OCI-LY7 (cell line): Measurements from ENCODE around the gene PSD2.

Source experiments
- CTCF ChIP-seq: fragments of 200-600 bp; sonication (generic); conservative IDR thresholded peaks from 2 replicates; pipeline ENCODE4 v1.5.1; 2014; ENCODE audit warnings: mild to moderate bottlenecking, antibody characterized with exemption, low read length, moderate library complexity, mixed read lengths
- EZH2phosphoT487 ChIP-seq: fragments of 200-600 bp; sonication (generic); IDR thresholded peaks from 2 replicates; pipeline ENCODE4 v1.6.1; 2018; ENCODE audit warnings: low read depth, borderline replicate concordance, mild to moderate bottlenecking, mixed run types, antibody characterized with exemption, low read length, moderate library complexity, mixed read lengths

- TF ChIP-seq CTCF: no peak
- no peak for TF ChIP-seq EZH2phosphoT487
Observed at GRCh38 chr5:139882961-139883539, 87.4 kb downstream of the PSD2 start.
